HG03066 (cell line): ENCODE measurements around the gene TRAFD1.

Experiments used
- ATAC-seq: cut with Tn5 transposase; IDR thresholded peaks from one replicate; pipeline ENCODE4 v1.9.1; 2021; ENCODE audit warnings: low read depth; ENCODE audit not compliant: unreplicated experiment

Gene TRAFD1

DNA sequence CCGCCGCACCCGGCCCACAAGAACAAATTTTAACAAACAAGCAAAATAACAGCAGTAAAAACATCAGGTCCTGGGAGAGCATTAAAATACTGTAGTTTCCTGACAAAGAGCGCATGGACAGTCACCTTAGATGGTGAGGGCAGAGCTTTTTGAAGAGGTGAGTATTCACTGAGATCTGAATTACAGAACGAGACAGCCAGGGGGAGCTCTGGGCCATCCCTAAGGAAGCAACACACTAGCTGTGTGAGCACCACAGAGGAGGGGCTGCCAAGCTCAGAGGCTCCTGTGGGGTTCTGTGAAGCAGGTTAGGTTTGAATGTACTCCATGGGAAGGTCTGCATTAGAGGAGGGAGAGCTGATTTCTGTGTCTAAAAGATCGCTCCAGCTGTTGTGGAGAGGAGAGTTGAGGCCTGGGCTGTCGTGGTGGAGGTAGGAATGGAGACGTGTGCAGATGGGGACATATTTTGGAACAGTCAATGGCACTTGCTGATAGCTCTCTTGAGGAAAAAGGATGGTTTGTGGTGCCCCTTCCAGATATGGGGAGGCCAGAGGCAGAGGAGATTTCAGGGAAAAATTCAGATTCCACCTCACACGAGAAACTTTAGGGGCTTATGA lies 72.9 kb downstream of the TRAFD1 start:
- no peak for ATAC-seq

DNA sequence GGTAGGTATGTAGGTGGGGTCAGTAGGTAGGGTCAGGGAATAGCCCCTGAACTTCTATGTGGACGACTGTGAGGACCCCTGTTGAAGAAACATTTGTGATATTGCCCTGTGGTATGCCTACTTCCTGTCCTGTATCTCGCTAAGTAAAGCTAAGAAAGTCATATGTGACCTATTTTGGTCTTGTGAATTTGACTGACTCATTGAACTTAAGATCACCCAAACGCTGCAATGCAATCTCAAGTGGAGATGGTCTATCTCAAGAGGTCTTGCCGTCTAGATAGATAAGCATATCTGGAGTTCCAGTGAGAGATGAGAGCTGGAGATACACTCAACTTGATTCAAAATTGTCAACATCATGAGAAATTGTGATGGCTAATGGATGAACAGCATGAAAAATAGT lies 73.8 kb downstream of the TRAFD1 start:
- no peak for ATAC-seq
